SK-N-SH (cell line): ENCODE data around the gene RPS6KA2. TPM values are rescaled to one million over a fixed set of nuclear protein-coding genes. Genes with fewer than 3 reads are reported as not detected.

Experiments used
- CTCF ChIA-PET: fragments of 300-600, 350-600 bp; formaldehyde crosslinking; extraction: SDS; loops from one replicate; lab custom pipeline; 2021; lab: Yijun Ruan, JAX
- POLR2A ChIA-PET: fragments of 350-600 bp; sonication (Branson Sonifier 250); formaldehyde crosslinking; extraction: SDS; loops from one replicate; lab custom pipeline; 2020; ENCODE audit warnings: antibody characterized with exemption, inconsistent platforms; lab: Yijun Ruan, JAX
- DNase-seq: peaks from one replicate; pipeline ENCODE4 v3.0.0; 2012
- H2AFZ ChIP-seq: fragments of 200-600 bp; sonication (generic); 2 replicates; pipeline ENCODE4 v1.8.1; 2016; ENCODE audit warnings: antibody characterized with exemption, mild to moderate bottlenecking, low read depth
- H3F3A ChIP-seq: fragments of 200-600 bp; sonication (generic); replicated peaks from 2 replicates; pipeline ENCODE3; 2016; ENCODE audit warnings: antibody characterized with exemption, mild to moderate bottlenecking; ENCODE audit not compliant: insufficient read depth
- H3K27ac ChIP-seq, 2 experiments: fragments of 200-500 bp in 1 of 2; fragments of 200-600 bp in 1 of 2; sonication (Bioruptor generic) in 1 of 2; sonication (generic), shearing (Covaris generic) in 1 of 2; 2 replicates each; pipeline versions ENCODE4 v1.5.1 to v1.6.1; 2014 to 2016; ENCODE audit warnings: low read depth in 2 of 2, inconsistent platforms in 1 of 2, low read length in 1 of 2, mild to moderate bottlenecking in 1 of 2, mixed read lengths in 1 of 2
- H3K27me3 ChIP-seq: fragments of 200-600 bp; sonication (generic), shearing (Covaris generic); 2 replicates; pipeline ENCODE4 v1.6.1; 2016; ENCODE audit warnings: mixed run types; ENCODE audit not compliant: insufficient read depth
- H3K36me3 ChIP-seq, 2 experiments: fragments of 200-500 bp in 1 of 2; fragments of 200-600 bp in 1 of 2; sonication (Bioruptor generic) in 1 of 2; sonication (generic) in 1 of 2; replicated peaks in 1 of 2; 2 replicates each; pipeline versions ENCODE3 to v1.5.1; 2014 to 2016; ENCODE audit warnings: low read length in 1 of 2, mild to moderate bottlenecking in 1 of 2; ENCODE audit not compliant: insufficient read depth in 2 of 2, control insufficient read depth in 1 of 2
- H3K4me1 ChIP-seq, 2 experiments: fragments of 200-500 bp in 1 of 2; fragments of 200-600 bp in 1 of 2; sonication (Bioruptor generic) in 1 of 2; sonication (generic), shearing (Covaris generic) in 1 of 2; 2 replicates each; pipeline versions ENCODE4 v1.5.1 to v1.6.1; 2014 to 2016; ENCODE audit warnings: low read depth in 1 of 2, low read length in 1 of 2, mixed run types in 1 of 2; ENCODE audit not compliant: insufficient read depth in 2 of 2, control insufficient read depth in 1 of 2
- H3K4me2 ChIP-seq: fragments of 200-600 bp; sonication (generic), shearing (Covaris generic); 2 replicates; pipeline ENCODE4 v1.6.1; 2017; ENCODE audit warnings: mixed run types
- H3K4me3 ChIP-seq, 2 experiments: fragments of 200-500 bp in 1 of 2; fragments of 200-600 bp in 1 of 2; sonication (Bioruptor generic) in 1 of 2; sonication (generic), shearing (Covaris generic) in 1 of 2; 2 replicates each; pipeline versions ENCODE4 v1.5.1 to v1.8.1; 2014 to 2016; ENCODE audit warnings: low read depth in 2 of 2, inconsistent platforms in 1 of 2, low read length in 1 of 2, mild to moderate bottlenecking in 1 of 2, mixed read lengths in 1 of 2, moderate library complexity in 1 of 2
- H3K79me2 ChIP-seq: fragments of 200-600 bp; sonication (generic); 2 replicates; pipeline ENCODE4 v1.8.1; 2017; ENCODE audit warnings: mild to moderate bottlenecking; ENCODE audit not compliant: insufficient read depth
- H3K9ac ChIP-seq: fragments of 200-600 bp; sonication (generic); 2 replicates; pipeline ENCODE4 v1.6.1; 2017; ENCODE audit warnings: mixed run types
- H3K9me2 ChIP-seq: fragments of 200-600 bp; sonication (generic); 2 replicates; pipeline ENCODE4 v1.6.1; 2017; ENCODE audit warnings: mixed run types
- H3K9me3 ChIP-seq: fragments of 200-600 bp; sonication (generic); 2 replicates; pipeline ENCODE4 v1.6.1; 2017; ENCODE audit warnings: mixed run types, mild to moderate bottlenecking, moderate library complexity
- H4K20me1 ChIP-seq: fragments of 200-600 bp; sonication (generic); 2 replicates; pipeline ENCODE4 v1.6.1; 2017; ENCODE audit warnings: mild to moderate bottlenecking, mixed run types; ENCODE audit not compliant: insufficient read depth
- CHD2 ChIP-seq: fragments of 150-350 bp; IDR thresholded peaks from 2 replicates; pipeline ENCODE4 v1.6.1; 2018; ENCODE audit warnings: low read length; ENCODE audit not compliant: partially characterized antibody
- ELF1 ChIP-seq: IDR thresholded peaks from 2 replicates; pipeline ENCODE4 v1.4.0; 2012
- EZH2phosphoT487 ChIP-seq: fragments of 200-600 bp; sonication (generic); IDR thresholded peaks from 2 replicates; pipeline ENCODE4 v1.6.1; 2017; ENCODE audit warnings: low read depth, mixed run types, mild to moderate bottlenecking, antibody characterized with exemption, moderate library complexity, borderline replicate concordance
- FOXJ3 ChIP-seq: sonication (generic); formaldehyde crosslinking; IDR thresholded peaks from 2 replicates; pipeline ENCODE4 v1.5.1; 2020; ENCODE audit warnings: mild to moderate bottlenecking, missing genetic modification reagents
- GABPA ChIP-seq: IDR thresholded peaks from 2 replicates; pipeline ENCODE4 v1.4.0; 2012; ENCODE audit warnings: low read depth, mild to moderate bottlenecking
- GATA2 ChIP-seq: sonication (generic); formaldehyde crosslinking; IDR thresholded peaks from 2 replicates; pipeline ENCODE4 v1.5.0; 2020; ENCODE audit warnings: mild to moderate bottlenecking, missing genetic modification reagents
- JUND ChIP-seq: IDR thresholded peaks from 2 replicates; pipeline ENCODE4 v1.4.0; 2012
- MAX ChIP-seq: IDR thresholded peaks from 2 replicates; pipeline ENCODE4 v1.4.0; 2012; ENCODE audit warnings: low read depth
- MXI1 ChIP-seq: IDR thresholded peaks from 2 replicates; pipeline ENCODE4 v1.6.1; 2012; ENCODE audit warnings: mild to moderate bottlenecking, low read depth, low read length, improper control_type of control experiment
- NFIC ChIP-seq: IDR thresholded peaks from 2 replicates; pipeline ENCODE4 v1.4.0; 2012; ENCODE audit warnings: borderline replicate concordance
- PBX3 ChIP-seq: IDR thresholded peaks from 2 replicates; pipeline ENCODE4; 2012
- POLR2AphosphoS5 ChIP-seq: IDR thresholded peaks from 2 replicates; pipeline ENCODE4 v1.6.1; 2012; ENCODE audit warnings: low read depth, low read length
- RAD21 ChIP-seq: IDR thresholded peaks from 2 replicates; pipeline ENCODE4 v1.6.1; 2012; ENCODE audit warnings: mild to moderate bottlenecking, low read length
- RCOR1 ChIP-seq: fragments of 150-350 bp; IDR thresholded peaks from 2 replicates; pipeline ENCODE4 v1.6.1; 2017; ENCODE audit warnings: antibody characterized with exemption, low read length
- SMC3 ChIP-seq: IDR thresholded peaks from 2 replicates; pipeline ENCODE4 v1.6.1; 2012; ENCODE audit warnings: low read depth, low read length, improper control_type of control experiment
- TAF1 ChIP-seq: IDR thresholded peaks from 2 replicates; pipeline ENCODE4 v1.6.1; 2012; ENCODE audit warnings: low read depth, mild to moderate bottlenecking, low read length, moderate library complexity, borderline replicate concordance
- TCF12 ChIP-seq: IDR thresholded peaks from 2 replicates; pipeline ENCODE4 v1.4.0; 2012
- TEAD4 ChIP-seq: IDR thresholded peaks from 2 replicates; pipeline ENCODE4 v1.4.0; 2012; ENCODE audit warnings: mild to moderate bottlenecking, borderline replicate concordance; ENCODE audit not compliant: insufficient read depth
- YY1 ChIP-seq: IDR thresholded peaks from 2 replicates; pipeline ENCODE4 v1.4.0; 2012; ENCODE audit warnings: low read depth, mild to moderate bottlenecking
- WGBS: methylation state at CpG from one replicate; pipeline ENCODE4 v1.1.6; 2017; ENCODE audit warnings: low lambda C conversion rate; 5-methylcytosine and 5-hydroxymethylcytosine counted together
- polyA plus RNA-seq, 3 experiments: library from polyadenylated mRNA; depleted of rRNA; stranded (reverse); fragments of >200 nt; gene quantifications; 2 replicates each; pipeline ENCODE4 v1.2.3, GENCODE V29; 2012
- TF ChIP-seq, protein P1 (sequence below): IDR thresholded peaks from 2 replicates; pipeline ENCODE4 v1.4.0; 2012; ENCODE audit warnings: low read depth, borderline replicate concordance
- TF ChIP-seq, protein P2 (sequence below): fragments of 150-350 bp; IDR thresholded peaks from 2 replicates; pipeline ENCODE4 v1.6.1; 2016; ENCODE audit warnings: mild to moderate bottlenecking, low read depth, low read length

Gene RPS6KA2
- polyA plus RNA-seq, 1 of the 3 experiments (the other 2 are of a cell fraction) = 59.5 TPM

- 92% methylated on average over 22 of the region's 23 CpGs for WGBS
- Histone ChIP-seq H3K4me3 (no peak overlapping the region), H3K27me3 (no peaks in the 10 kb centered on the region), H3K9ac (no peak overlapping the region), H3K9me2 (no peaks in the 10 kb centered on the region), H2AFZ (no peak overlapping the region), H3K9me3 (no peaks in the 10 kb centered on the region), H3F3A (no peaks in the 10 kb centered on the region), H3K4me2 (no peak overlapping the region), H4K20me1 (no peaks in the 10 kb centered on the region), H3K36me3 (peaks cover 18 to 88% of the 10 kb centered on the region in 2 experiments), H3K4me1 (peaks cover 0 to 65% of the 10 kb centered on the region in 2 experiments; a peak in 2 of 4 replicates), H3K79me2 (no peaks in the 10 kb centered on the region), H3K27ac (no peak overlapping the region; a peak in 1 of 4 replicates)
- CTCF ChIA-PET = interaction anchor here (0.6 kb wide), 1 partner anchor 8 kb away, joined by 3 read pairs; no protein-coding TSS in a partner anchor
- no peak for TF ChIP-seq ELF1
- TF ChIP-seq TCF12 = no peak
- no peak for DNase-seq
- POLR2A ChIA-PET = no interaction called here
Measured at GRCh38 chr6:166498661-166499349, 128.2 kb downstream of the RPS6KA2 start.

- H3K4me1 ChIP-seq = peaks cover 0 to 68% of the 10 kb centered on the region in 2 experiments; a peak in 2 of 4 replicates
- H2AFZ ChIP-seq = no peak overlapping the region
- WGBS = 87% methylated on average over 23 of the region's 25 CpGs
- H3K36me3 ChIP-seq = peaks cover 12 to 88% of the 10 kb centered on the region in 2 experiments
- no peak overlapping the region for H3K4me3 ChIP-seq
- no peak overlapping the region for H3K9ac ChIP-seq
- CTCF ChIA-PET = no interaction called here
- no peaks in the 10 kb centered on the region for H3K9me2 ChIP-seq
- H3K27ac ChIP-seq = no peak overlapping the region; a peak in 1 of 4 replicates
- no peaks in the 10 kb centered on the region for H3K9me3 ChIP-seq
- H3K4me2 ChIP-seq = no peak overlapping the region
- H3K79me2 ChIP-seq = no peaks in the 10 kb centered on the region
- DNase-seq = no peak
- no peaks in the 10 kb centered on the region for H4K20me1 ChIP-seq
- POLR2A ChIA-PET = no interaction called here
- TF ChIP-seq TEAD4 = no peak
- TF ChIP-seq GABPA = no peak
- TF ChIP-seq, protein P1, sequence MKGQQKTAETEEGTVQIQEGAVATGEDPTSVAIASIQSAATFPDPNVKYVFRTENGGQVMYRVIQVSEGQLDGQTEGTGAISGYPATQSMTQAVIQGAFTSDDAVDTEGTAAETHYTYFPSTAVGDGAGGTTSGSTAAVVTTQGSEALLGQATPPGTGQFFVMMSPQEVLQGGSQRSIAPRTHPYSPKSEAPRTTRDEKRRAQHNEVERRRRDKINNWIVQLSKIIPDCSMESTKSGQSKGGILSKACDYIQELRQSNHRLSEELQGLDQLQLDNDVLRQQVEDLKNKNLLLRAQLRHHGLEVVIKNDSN = no peak
- TF ChIP-seq TAF1 = no peak
- TF ChIP-seq RAD21 = no peak
- TF ChIP-seq, protein P2, sequence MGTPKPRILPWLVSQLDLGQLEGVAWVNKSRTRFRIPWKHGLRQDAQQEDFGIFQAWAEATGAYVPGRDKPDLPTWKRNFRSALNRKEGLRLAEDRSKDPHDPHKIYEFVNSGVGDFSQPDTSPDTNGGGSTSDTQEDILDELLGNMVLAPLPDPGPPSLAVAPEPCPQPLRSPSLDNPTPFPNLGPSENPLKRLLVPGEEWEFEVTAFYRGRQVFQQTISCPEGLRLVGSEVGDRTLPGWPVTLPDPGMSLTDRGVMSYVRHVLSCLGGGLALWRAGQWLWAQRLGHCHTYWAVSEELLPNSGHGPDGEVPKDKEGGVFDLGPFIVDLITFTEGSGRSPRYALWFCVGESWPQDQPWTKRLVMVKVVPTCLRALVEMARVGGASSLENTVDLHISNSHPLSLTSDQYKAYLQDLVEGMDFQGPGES = no peak
- no peak for TF ChIP-seq MXI1
- no peak for TF ChIP-seq ELF1
- no peak for TF ChIP-seq SMC3
- TF ChIP-seq EZH2phosphoT487 = no peak
- TF ChIP-seq MAX = no peak
- TF ChIP-seq NFIC = no peak
- TF ChIP-seq GATA2 (CRISPR knock-in tag) = no peak
- TF ChIP-seq POLR2AphosphoS5 = no peak
- no peak for TF ChIP-seq JUND
- TF ChIP-seq YY1 = no peak
- TF ChIP-seq PBX3 = no peak
- no peak for TF ChIP-seq FOXJ3
- no peak for TF ChIP-seq RCOR1
- no peak for TF ChIP-seq CHD2
- TF ChIP-seq, all 33 proteins: peak for 0
- no peaks in the 10 kb centered on the region for H3K27me3 ChIP-seq
- no peaks in the 10 kb centered on the region for H3F3A ChIP-seq
Measured at GRCh38 chr6:166498228-166498627, 128.8 kb downstream of the RPS6KA2 start.
